ENCODE results near the gene FBRSL1.
"Not testable (repeated sequence)": the region's sequence is repeated elsewhere in the genome, so short reads cannot be mapped to it uniquely, and the experiment has no call there.

The FBRSL1 gene

GRCh38 chr12:132471858-132472255 is 18.1 kb upstream of the FBRSL1 start:
- Histone ChIP-seq H3K36me3 (ENCODE audit: control insufficient read depth, insufficient read depth, low read length) (no peaks in the 10 kb centered on the region), H3K4me3 (replicated peaks; ENCODE audit: low read depth, low read length) (no peak overlapping the region), H3K27me3 (replicated peaks; ENCODE audit: control insufficient read depth, insufficient read depth, low read length) (no peaks in the 10 kb centered on the region)
- no peak for DNase-seq (ENCODE audit: extremely low read depth, insufficient read length)
- TF ChIP-seq CTCF (IDR thresholded peaks at IDR 0.05; ENCODE audit: insufficient read depth, low read length, poor library complexity, severe bottlenecking), result no peak

- no peak for TF ChIP-seq CTCF (IDR thresholded peaks at IDR 0.05; ENCODE audit: insufficient read depth, low read length, poor library complexity, severe bottlenecking)
- no peaks in the 10 kb centered on the region for H3K36me3 ChIP-seq (ENCODE audit: control insufficient read depth, insufficient read depth, low read length)
- no peak overlapping the region for H3K4me3 ChIP-seq (replicated peaks; ENCODE audit: low read depth, low read length)
- DNase-seq (ENCODE audit: extremely low read depth, insufficient read length), result no peak
- H3K27me3 ChIP-seq (replicated peaks; ENCODE audit: control insufficient read depth, insufficient read depth, low read length), result no peaks in the 10 kb centered on the region
Measured at GRCh38 chr12:132472386-132472785, 17.6 kb upstream of the FBRSL1 start.

- Histone ChIP-seq H3K27me3 (replicated peaks; ENCODE audit: control insufficient read depth, insufficient read depth, low read length) (no peaks in the 10 kb centered on the region), H3K4me3 (replicated peaks; ENCODE audit: low read depth, low read length) (no peak overlapping the region), H3K36me3 (ENCODE audit: control insufficient read depth, insufficient read depth, low read length) (no peaks in the 10 kb centered on the region)
- no peak for TF ChIP-seq CTCF (IDR thresholded peaks at IDR 0.05; ENCODE audit: insufficient read depth, low read length, poor library complexity, severe bottlenecking)
- DNase-seq (ENCODE audit: extremely low read depth, insufficient read length), result no peak
Measured at GRCh38 chr12:132474237-132474741, 15.7 kb upstream of the FBRSL1 start.

- H3K36me3 ChIP-seq (ENCODE audit: control insufficient read depth, insufficient read depth, low read length); H3K4me3 ChIP-seq (replicated peaks; ENCODE audit: low read depth, low read length); DNase-seq (ENCODE audit: extremely low read depth, insufficient read length); H3K27me3 ChIP-seq (replicated peaks; ENCODE audit: control insufficient read depth, insufficient read depth, low read length): not testable (repeated sequence)
Measured at GRCh38 chr12:132474799-132475303, 15.1 kb upstream of the FBRSL1 start.

GRCh38 chr12:132475304-132476037 is 14.5 kb upstream of the FBRSL1 start:
- TF ChIP-seq CTCF (IDR thresholded peaks at IDR 0.05; ENCODE audit: insufficient read depth, low read length, poor library complexity, severe bottlenecking), result no peak
- H3K36me3 ChIP-seq (ENCODE audit: control insufficient read depth, insufficient read depth, low read length), result no peaks in the 10 kb centered on the region
- no peaks in the 10 kb centered on the region; the same call in 1 of the 2 replicates for H3K27me3 ChIP-seq (replicated peaks; ENCODE audit: control insufficient read depth, insufficient read depth, low read length)
- DNase-seq (ENCODE audit: extremely low read depth, insufficient read length), result no peak
- H3K4me3 ChIP-seq (replicated peaks; ENCODE audit: low read depth, low read length), result no peak overlapping the region

GRCh38 chr12:132476038-132476414 is 13.9 kb upstream of the FBRSL1 start:
- DNase-seq (ENCODE audit: extremely low read depth, insufficient read length), result no peak
- H3K27me3 ChIP-seq (replicated peaks; ENCODE audit: control insufficient read depth, insufficient read depth, low read length), result no peaks in the 10 kb centered on the region; the same call in 1 of the 2 replicates
- no peaks in the 10 kb centered on the region for H3K36me3 ChIP-seq (ENCODE audit: control insufficient read depth, insufficient read depth, low read length)
- no peak overlapping the region for H3K4me3 ChIP-seq (replicated peaks; ENCODE audit: low read depth, low read length)
- TF ChIP-seq CTCF (IDR thresholded peaks at IDR 0.05; ENCODE audit: insufficient read depth, low read length, poor library complexity, severe bottlenecking), result no peak
